ENCODE measurements around the gene BANK1. TPM values are rescaled to one million over a fixed set of nuclear protein-coding genes. Genes with fewer than 3 reads are reported as not detected.

BANK1 gene
- total RNA-seq, 1 experiment from 2014 or later = 1.1 TPM

GRCh38 chr4:101885574-101885973 lies 95.0 kb downstream of the BANK1 start:
- no peaks in the 10 kb centered on the region for H3K27me3 ChIP-seq (ENCODE audit: insufficient read depth, low read length)
- H3K9me3 ChIP-seq (ENCODE audit: control insufficient read depth, low read depth, low read length) = no peaks in the 10 kb centered on the region
- no peak for DNase-seq
- no peak overlapping the region for H2BK20ac ChIP-seq (ENCODE audit: low read depth, low read length, poor library complexity, severe bottlenecking)
- Mint-ChIP-seq H3K36me3 (ENCODE audit: insufficient read depth in 1 of 3, low read depth in 3 of 3) (no peaks in the 10 kb centered on the region), H3K27me3 (ENCODE audit: low read depth) (no peaks in the 10 kb centered on the region), H3K4me3 (no peak overlapping the region), H3K9me3 (no peaks in the 10 kb centered on the region), H3K27ac (no peak overlapping the region), H3K4me1 (peaks cover 0 to 2% of the 10 kb centered on the region in 2 experiments; a peak in 1 of 4 replicates)
- no peaks in the 10 kb centered on the region for H3K23me2 ChIP-seq (ENCODE audit: insufficient read length, low read depth, low read length, poor library complexity, severe bottlenecking)
- no peak overlapping the region for H3K23ac ChIP-seq (ENCODE audit: insufficient read length, low read depth, low read length)
- no peaks in the 10 kb centered on the region for H3K79me1 ChIP-seq (ENCODE audit: insufficient read depth, low read depth, low read length, poor library complexity, severe bottlenecking)
- no peak overlapping the region for H2BK5ac ChIP-seq (ENCODE audit: insufficient read length, low read length)
- no peak overlapping the region for H4K91ac ChIP-seq (ENCODE audit: insufficient read length, low read depth, low read length)
- H3K14ac ChIP-seq (ENCODE audit: insufficient read depth, low read length) = no peak overlapping the region
- H4K20me1 ChIP-seq (ENCODE audit: control insufficient read depth, insufficient read depth, insufficient read length) = no peaks in the 10 kb centered on the region
- H3K79me2 ChIP-seq (ENCODE audit: insufficient read depth, low read length) = no peaks in the 10 kb centered on the region
- H3T11ph ChIP-seq (ENCODE audit: low read length) = no peak overlapping the region
- no peak overlapping the region for H3K56ac ChIP-seq (ENCODE audit: insufficient read length, low read depth, low read length)
- H3K4ac ChIP-seq (ENCODE audit: low read depth, low read length) = no peak overlapping the region
- H3K27ac ChIP-seq (ENCODE audit: insufficient read length, low read depth, low read length) = no peak overlapping the region
- WGBS (ENCODE audit: extremely low coverage, insufficient read length, low lambda C conversion rate) = no CpG with 5 or more reads among the region's 2 CpGs
- no peak overlapping the region for H2BK12ac ChIP-seq (ENCODE audit: insufficient read length, low read depth, low read length)
- no peak overlapping the region for H2AFZ ChIP-seq (ENCODE audit: low read length)
- no peak overlapping the region for H3K4me2 ChIP-seq (ENCODE audit: insufficient read depth, insufficient read length, low read length)
- no peak overlapping the region for H3K18ac ChIP-seq (ENCODE audit: insufficient read length, low read depth, low read length)
- TF ChIP-seq CTCF (conservative IDR thresholded peaks at IDR 0.05) = no peak
- H4K8ac ChIP-seq (replicated peaks; ENCODE audit: insufficient read length, low read depth, low read length) = no peak overlapping the region
- H2BK15ac ChIP-seq (ENCODE audit: low read depth, low read length) = no peak overlapping the region
- no peak overlapping the region for H4K5ac ChIP-seq (ENCODE audit: insufficient read length, low read depth, low read length)
- no peaks in the 10 kb centered on the region for H3K4me1 ChIP-seq (ENCODE audit: insufficient read depth, low read length)
- H2AK5ac ChIP-seq (ENCODE audit: insufficient read length, low read length) = no peak overlapping the region
- H3K9ac ChIP-seq (ENCODE audit: extremely low read depth, insufficient read length, low read length) = no peak overlapping the region
- H2BK120ac ChIP-seq (ENCODE audit: low read depth, low read length, poor library complexity, severe bottlenecking) = no peak overlapping the region

Measured in H9 (cell line).